Effector CD4-positive, alpha-beta T cell (primary cell): ENCODE data around the gene MLXIP.

ENCODE experiments used
- DNase-seq: peaks from one replicate; pipeline ENCODE4 v3.0.0-alpha.2; 2020

The MLXIP gene

GRCh38 chr12:122079532-122080081 lies 1.1 kb downstream of the MLXIP start:
- no peak for DNase-seq

- DNase-seq = no peak
Measured at GRCh38 chr12:122080149-122081082, 1.9 kb downstream of the MLXIP start.

GRCh38 chr12:122081083-122081696 lies 2.6 kb downstream of the MLXIP start:
- no peak for DNase-seq

- DNase-seq = peak; percentile 37
Measured at GRCh38 chr12:122081697-122082221, 3.2 kb downstream of the MLXIP start.

- no peak for DNase-seq
Measured at GRCh38 chr12:122082621-122083356, 4.2 kb downstream of the MLXIP start.

GRCh38 chr12:122084857-122085405 lies 6.4 kb downstream of the MLXIP start:
- DNase-seq = no peak

GRCh38 chr12:122085591-122085990 lies 7.0 kb downstream of the MLXIP start:
- no peak for DNase-seq

- no peak for DNase-seq
Measured at GRCh38 chr12:122086116-122086515, 7.6 kb downstream of the MLXIP start.

- no peak for DNase-seq
Measured at GRCh38 chr12:122086641-122087285, 8.2 kb downstream of the MLXIP start.

- DNase-seq = no peak
Measured at GRCh38 chr12:122087431-122088178, 9.0 kb downstream of the MLXIP start.

- DNase-seq = no peak
Measured at GRCh38 chr12:122088179-122088810, 9.7 kb downstream of the MLXIP start.

- no peak for DNase-seq
Measured at GRCh38 chr12:122089077-122089476, 10.5 kb downstream of the MLXIP start.

GRCh38 chr12:122090759-122091515 lies 12.4 kb downstream of the MLXIP start:
- no peak for DNase-seq

GRCh38 chr12:122093098-122093883 lies 14.7 kb downstream of the MLXIP start:
- no peak for DNase-seq

GRCh38 chr12:122094137-122094734 lies 15.7 kb downstream of the MLXIP start:
- no peak for DNase-seq

- DNase-seq = no peak
Measured at GRCh38 chr12:122094735-122095631, 16.4 kb downstream of the MLXIP start.

GRCh38 chr12:122096014-122096413 lies 17.5 kb downstream of the MLXIP start:
- no peak for DNase-seq
